ENCODE measurements around the gene SULF2. TPM values are rescaled to one million over a fixed set of nuclear protein-coding genes. Genes with fewer than 3 reads are reported as not detected.

SULF2 gene
- total and polyA plus RNA-seq, 2 of the 4 experiments (the other 2 are of a cell fraction): 0.54 to 0.77 TPM

GRCh38 chr20:47818016-47818415 is 32.7 kb upstream of the SULF2 start:
- Histone ChIP-seq H2BK15ac (ENCODE audit: low read depth, low read length) (no peak overlapping the region), H4K20me1 (ENCODE audit: insufficient read depth, low read length) (no peaks in the 10 kb centered on the region), H4K5ac (ENCODE audit: low read depth, low read length) (no peak overlapping the region), H3K4me3 (ENCODE audit: insufficient read depth, low read depth, low read length) (no peak overlapping the region), H2BK5ac (ENCODE audit: low read depth, low read length, poor library complexity, severe bottlenecking) (no peak overlapping the region), H3K56ac (ENCODE audit: extremely low read depth, insufficient read depth, low read length) (no peak overlapping the region), H3K9ac (ENCODE audit: low read depth, low read length) (no peak overlapping the region), H2BK120ac (ENCODE audit: low read depth, low read length) (no peak overlapping the region), H3K14ac (replicated peaks; ENCODE audit: low read depth, low read length) (no peak overlapping the region), H3K36me3 (ENCODE audit: control insufficient read depth, insufficient read depth, low read length) (no peaks in the 10 kb centered on the region), H2AK9ac (replicated peaks; ENCODE audit: low read depth, low read length, poor library complexity) (no peak overlapping the region), H3K4me1 (ENCODE audit: control insufficient read depth, insufficient read depth, low read length) (no peaks in the 10 kb centered on the region), H2AFZ (replicated peaks; ENCODE audit: low read length, poor library complexity) (no peak overlapping the region), H3K79me1 (ENCODE audit: low read depth in 1 of 2, low read length in 2 of 2) (no peaks in the 10 kb centered on the region), H4K8ac (ENCODE audit: low read depth in 2 of 2, low read length in 2 of 2) (no peak overlapping the region), H4K91ac (ENCODE audit: insufficient read depth, low read depth, low read length) (no peak overlapping the region), H3K23ac (ENCODE audit: low read depth, low read length) (no peak overlapping the region), H3K18ac (ENCODE audit: low read depth, low read length) (no peak overlapping the region), H3K27ac (ENCODE audit: insufficient read depth, low read length) (no peak overlapping the region), H3K27me3 (ENCODE audit: control insufficient read depth, insufficient read depth, low read length) (peaks cover 22% of the 10 kb centered on the region), H2BK20ac (ENCODE audit: low read depth, low read length) (no peak overlapping the region), H3K4ac (ENCODE audit: low read depth, low read length) (no peak overlapping the region), H3K4me2 (ENCODE audit: low read depth, low read length) (no peak overlapping the region), H2AK5ac (ENCODE audit: low read depth, low read length) (no peak overlapping the region), H3K9me3 (ENCODE audit: control insufficient read depth, insufficient read depth, low read length) (peaks cover 4% of the 10 kb centered on the region; the same call in 1 of the 2 replicates), H3K9me1 (ENCODE audit: insufficient read depth, low read length) (no peaks in the 10 kb centered on the region)
- intact Hi-C loops (cut with micrococcal nuclease) (loop anchor here (10.0 kb wide), 1 partner anchor 77 kb away; no protein-coding TSS in a partner anchor), in situ Hi-C loops (cut with MboI; ENCODE audit: low sequenced_read_pairs) (no loop called here), dilution Hi-C loops (cut with HindIII; ENCODE audit: low sequenced_read_pairs, unreplicated experiment) (no loop called here)
- TF ChIP-seq NFE2L2 (IDR thresholded peaks at IDR 0.05; ENCODE audit: low read depth, low read length): no peak
- no peak for TF ChIP-seq POLR2A (IDR thresholded peaks at IDR 0.05; ENCODE audit: low read depth, low read length)
- TF ChIP-seq SMC3 (IDR thresholded peaks at IDR 0.05; ENCODE audit: low read depth, low read length): no peak
- TF ChIP-seq RAD21 (IDR thresholded peaks at IDR 0.05; ENCODE audit: low read length): no peak
- TF ChIP-seq CEBPB (IDR thresholded peaks at IDR 0.05; ENCODE audit: low read depth, low read length): no peak
- TF ChIP-seq MXI1 (IDR thresholded peaks at IDR 0.05; ENCODE audit: borderline replicate concordance, low read depth, low read length): no peak
- no peak for TF ChIP-seq RFX5 (IDR thresholded peaks at IDR 0.05; ENCODE audit: low read depth, low read length)
- no peak for TF ChIP-seq USF2 (IDR thresholded peaks at IDR 0.05; ENCODE audit: low read depth, low read length)
- no peak for TF ChIP-seq CTCF (conservative IDR thresholded peaks at IDR 0.05; ENCODE audit: low read depth, low read length)
- no peak for TF ChIP-seq MAFK (IDR thresholded peaks at IDR 0.05; ENCODE audit: low read depth, low read length)
- TF ChIP-seq CHD1 (IDR thresholded peaks at IDR 0.05; ENCODE audit: low read depth, low read length): no peak
- TF ChIP-seq RCOR1 (IDR thresholded peaks at IDR 0.05; ENCODE audit: insufficient replicate concordance, low read length): no peak
- no peak for TF ChIP-seq FOS (IDR thresholded peaks at IDR 0.05; ENCODE audit: low read depth, low read length)
- no peak for TF ChIP-seq MAZ (IDR thresholded peaks at IDR 0.05; ENCODE audit: borderline replicate concordance, low read depth, low read length)
- no peak for TF ChIP-seq ELK1 (IDR thresholded peaks at IDR 0.05; ENCODE audit: borderline replicate concordance, low read depth, low read length)
- BruUV-seq (replicated peaks): no TSS peak
- ATAC-seq (ENCODE audit: low read depth) (no peak), DNase-seq (no peak)
- POLR2A ChIA-PET (ENCODE audit: unreplicated experiment): no interaction called here
- WGBS, 2 experiments (ENCODE audit: extremely low coverage in 2 of 2, insufficient read length in 1 of 2): 0% methylated on average over 2 of the region's 3 CpGs; no CpG with 5 or more reads in 1 of the 2 experiments
- CTCF ChIA-PET: no interaction called here

Data from IMR-90 (cell line).